Measurements from ENCODE around the gene MCUR1. TPM values are rescaled to one million over a fixed set of nuclear protein-coding genes. Genes with fewer than 3 reads are reported as not detected.

MCUR1 gene
- total RNA-seq, 2 donors from 2014 or later = 33.8 to 38.6 TPM

- Mint-ChIP-seq H3K27ac (no peak overlapping the region), H3K27me3 (ENCODE audit: insufficient read depth) (peaks cover 16% of the 10 kb centered on the region), H3K36me3 (ENCODE audit: low read depth) (no peaks in the 10 kb centered on the region), H3K4me1 (peaks cover 12% of the 10 kb centered on the region), H3K4me3 (peak overlapping the region; percentile 51), H3K9me3 (peaks cover 26% of the 10 kb centered on the region)
- Histone ChIP-seq H3K9me3 (ENCODE audit: control insufficient read depth, low read length) (peaks cover 36% of the 10 kb centered on the region), H3K27me3 (ENCODE audit: control insufficient read depth, insufficient read depth, low read length, poor library complexity, severe bottlenecking) (peaks cover 6% of the 10 kb centered on the region), H3K4me1 (ENCODE audit: control insufficient read depth, insufficient read depth, low read length) (no peaks in the 10 kb centered on the region), H3K9ac (ENCODE audit: extremely low read depth, low read length, poor library complexity, severe bottlenecking) (no peak overlapping the region), H3K27ac (ENCODE audit: low read depth, low read length) (no peak overlapping the region), H3K4me3 (ENCODE audit: low read length) (no peak overlapping the region), H3K36me3 (ENCODE audit: control insufficient read depth, insufficient read depth, low read length) (no peaks in the 10 kb centered on the region)
- peak; percentile 69 for DNase-seq
- WGBS, 2 experiments (ENCODE audit: insufficient coverage in 1 of 2, insufficient read length in 1 of 2) = 55 to 66% methylated on average over 26 to 66 of the region's 66 CpGs
- TF ChIP-seq, protein P1, sequence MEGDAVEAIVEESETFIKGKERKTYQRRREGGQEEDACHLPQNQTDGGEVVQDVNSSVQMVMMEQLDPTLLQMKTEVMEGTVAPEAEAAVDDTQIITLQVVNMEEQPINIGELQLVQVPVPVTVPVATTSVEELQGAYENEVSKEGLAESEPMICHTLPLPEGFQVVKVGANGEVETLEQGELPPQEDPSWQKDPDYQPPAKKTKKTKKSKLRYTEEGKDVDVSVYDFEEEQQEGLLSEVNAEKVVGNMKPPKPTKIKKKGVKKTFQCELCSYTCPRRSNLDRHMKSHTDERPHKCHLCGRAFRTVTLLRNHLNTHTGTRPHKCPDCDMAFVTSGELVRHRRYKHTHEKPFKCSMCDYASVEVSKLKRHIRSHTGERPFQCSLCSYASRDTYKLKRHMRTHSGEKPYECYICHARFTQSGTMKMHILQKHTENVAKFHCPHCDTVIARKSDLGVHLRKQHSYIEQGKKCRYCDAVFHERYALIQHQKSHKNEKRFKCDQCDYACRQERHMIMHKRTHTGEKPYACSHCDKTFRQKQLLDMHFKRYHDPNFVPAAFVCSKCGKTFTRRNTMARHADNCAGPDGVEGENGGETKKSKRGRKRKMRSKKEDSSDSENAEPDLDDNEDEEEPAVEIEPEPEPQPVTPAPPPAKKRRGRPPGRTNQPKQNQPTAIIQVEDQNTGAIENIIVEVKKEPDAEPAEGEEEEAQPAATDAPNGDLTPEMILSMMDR (conservative IDR thresholded peaks at IDR 0.05) = no peak
These were observed 45.7 kb upstream of the MCUR1 start for GRCh38 chr6:13859871-13860555.

DNA sequence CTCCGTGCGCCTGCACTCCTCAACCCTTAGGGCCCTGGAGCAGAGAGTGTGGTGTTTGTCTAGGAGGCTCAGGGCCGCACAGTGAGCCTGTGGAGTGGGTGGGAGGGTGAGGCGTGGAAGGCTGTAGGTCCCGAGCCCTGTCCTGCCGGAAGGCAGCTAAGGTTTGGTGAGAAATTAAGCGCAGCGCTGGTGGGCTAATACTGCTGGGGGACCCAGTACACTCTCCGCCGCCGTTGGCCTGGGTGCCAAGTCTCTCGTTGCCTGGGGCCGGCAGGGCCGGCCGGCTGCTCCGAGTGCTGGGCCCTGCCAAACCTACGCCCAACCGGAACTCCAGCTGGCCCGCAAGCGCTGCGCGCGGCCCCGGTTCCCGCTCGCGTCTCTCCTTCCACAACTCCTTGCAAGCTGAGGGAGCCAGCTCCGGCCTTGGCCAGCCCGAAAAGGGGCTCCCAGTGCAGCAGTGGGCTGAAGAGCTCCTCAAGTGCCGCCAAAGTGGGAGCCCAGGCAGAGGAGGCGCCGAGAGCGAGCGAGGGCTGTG is 40.4 kb upstream of the MCUR1 start:
- Histone ChIP-seq H3K9me3 (ENCODE audit: control insufficient read depth, low read length) (peaks cover 31% of the 10 kb centered on the region), H3K27me3 (ENCODE audit: control insufficient read depth, insufficient read depth, low read length, poor library complexity, severe bottlenecking) (peaks cover 6% of the 10 kb centered on the region), H3K4me3 (ENCODE audit: low read length) (no peak overlapping the region), H3K9ac (ENCODE audit: extremely low read depth, low read length, poor library complexity, severe bottlenecking) (no peak overlapping the region), H3K36me3 (ENCODE audit: control insufficient read depth, insufficient read depth, low read length) (no peaks in the 10 kb centered on the region), H3K4me1 (ENCODE audit: control insufficient read depth, insufficient read depth, low read length) (no peaks in the 10 kb centered on the region), H3K27ac (ENCODE audit: low read depth, low read length) (no peak overlapping the region)
- WGBS, 2 experiments (ENCODE audit: insufficient coverage in 1 of 2, insufficient read length in 1 of 2) = 92 to 95% methylated on average over 21 to 34 of the region's 34 CpGs
- TF ChIP-seq, protein P1 (conservative IDR thresholded peaks at IDR 0.05) = no peak
- Mint-ChIP-seq H3K27me3 (ENCODE audit: insufficient read depth) (peaks cover 10% of the 10 kb centered on the region), H3K4me1 (peaks cover 2% of the 10 kb centered on the region), H3K36me3 (ENCODE audit: low read depth) (no peaks in the 10 kb centered on the region), H3K9me3 (peaks cover 16% of the 10 kb centered on the region), H3K4me3 (no peak overlapping the region), H3K27ac (no peak overlapping the region)
- no peak for DNase-seq

- H3K9me3 Mint-ChIP-seq = peaks cover 16% of the 10 kb centered on the region
- 93 to 95% methylated on average over 2 to 5 of the region's 5 CpGs for WGBS, 2 experiments (ENCODE audit: insufficient coverage in 1 of 2, insufficient read length in 1 of 2)
- Histone ChIP-seq H3K4me3 (ENCODE audit: low read length) (peak overlapping the region; percentile 60), H3K27me3 (ENCODE audit: control insufficient read depth, insufficient read depth, low read length, poor library complexity, severe bottlenecking) (no peaks in the 10 kb centered on the region), H3K9me3 (ENCODE audit: control insufficient read depth, low read length) (peaks cover 31% of the 10 kb centered on the region), H3K4me1 (ENCODE audit: control insufficient read depth, insufficient read depth, low read length) (no peaks in the 10 kb centered on the region), H3K27ac (ENCODE audit: low read depth, low read length) (no peak overlapping the region), H3K9ac (ENCODE audit: extremely low read depth, low read length, poor library complexity, severe bottlenecking) (no peak overlapping the region), H3K36me3 (ENCODE audit: control insufficient read depth, insufficient read depth, low read length) (no peaks in the 10 kb centered on the region)
- H3K4me1 Mint-ChIP-seq = peaks cover 3% of the 10 kb centered on the region
- no peaks in the 10 kb centered on the region for H3K36me3 Mint-ChIP-seq (ENCODE audit: low read depth)
- no peak for DNase-seq
- H3K27ac Mint-ChIP-seq = no peak overlapping the region
- H3K4me3 Mint-ChIP-seq = no peak overlapping the region
- peaks cover 4% of the 10 kb centered on the region for H3K27me3 Mint-ChIP-seq (ENCODE audit: insufficient read depth)
- TF ChIP-seq, protein P1 (conservative IDR thresholded peaks at IDR 0.05) = no peak
These were observed 39.5 kb upstream of the MCUR1 start for GRCh38 chr6:13853871-13854270.

All from endodermal cell (in vitro differentiated cells).